OCI-LY7 (cell line): ENCODE results near the gene TFAP2E.

ENCODE experiments used
- CTCF ChIP-seq: fragments of 200-600 bp; sonication (generic); conservative IDR thresholded peaks from 2 replicates; pipeline ENCODE4 v1.5.1; 2014; ENCODE audit warnings: mild to moderate bottlenecking, antibody characterized with exemption, low read length, moderate library complexity, mixed read lengths
- EZH2phosphoT487 ChIP-seq: fragments of 200-600 bp; sonication (generic); IDR thresholded peaks from 2 replicates; pipeline ENCODE4 v1.6.1; 2018; ENCODE audit warnings: low read depth, borderline replicate concordance, mild to moderate bottlenecking, mixed run types, antibody characterized with exemption, low read length, moderate library complexity, mixed read lengths

- TF ChIP-seq CTCF (no peak), EZH2phosphoT487 (no peak)
Measured at GRCh38 chr1:35619237-35620121, 46.4 kb downstream of the TFAP2E start.
